GM12878 (cell line): Measurements from ENCODE around the gene ELFN2. TPM values are rescaled to one million over a fixed set of nuclear protein-coding genes. Genes with fewer than 3 reads are reported as not detected.

Experiments used
- ATAC-seq: fragments of 200-7000 bp; cut with Tn5 transposase; 3 replicates; pipeline ENCODE4 v1.9.1; 2020; ENCODE audit warnings: mild to moderate bottlenecking, moderate library complexity
- BruUV-seq: library from RNA; stranded (reverse); fragments of 400-500 nt; replicated peaks from 2 replicates; lab custom pipeline; 2021; lab: Mats Ljungman, UMichigan
- CTCF ChIA-PET: fragments of 300-600 bp; sonication (Branson Sonifier 250); formaldehyde crosslinking; extraction: SDS; loops from one replicate; lab custom pipeline; 2021; ENCODE audit warnings: inconsistent platforms; lab: Yijun Ruan, JAX
- POLR2A ChIA-PET: fragments of 350-600 bp; formaldehyde crosslinking; extraction: SDS; loops from one replicate; lab custom pipeline; 2021; ENCODE audit warnings: inconsistent platforms; lab: Charles Lee
- RAD21 ChIA-PET: fragments of 300-600 bp; sonication (Branson Sonifier 250); formaldehyde crosslinking; loops from one replicate; lab custom pipeline; 2023; ENCODE audit warnings: antibody characterized with exemption; ENCODE audit not compliant: unreplicated experiment; lab: Charles Lee
- SMC1A ChIA-PET: fragments of 300-600 bp; sonication (Branson Sonifier 250); formaldehyde crosslinking; loops from one replicate; lab custom pipeline; 2023; ENCODE audit not compliant: unreplicated experiment, uncharacterized antibody; lab: Charles Lee
- DNase-seq: peaks from one replicate; pipeline ENCODE4 v3.0.0-alpha.2; 2011; ENCODE audit warnings: low read depth, low spot score
- FAIRE-seq: peaks from 3 replicates; lab custom pipeline; 2011; peaks lifted over from hg19 to GRCh38; lab: Jason Lieb, UNC
- H2AFZ ChIP-seq: 2 replicates; pipeline ENCODE4 v1.6.0; 2011; ENCODE audit warnings: low read depth, low read length, control low read depth; ENCODE audit not compliant: control insufficient read depth
- H3K27ac ChIP-seq: 2 replicates; pipeline ENCODE4 v1.5.1; 2011; ENCODE audit warnings: control low read depth; ENCODE audit not compliant: control insufficient read depth, insufficient read depth
- H3K27me3 ChIP-seq, 2 experiments: replicated peaks in 1 of 2; 2 replicates each; pipeline versions ENCODE4 v1.6.0 to v1.6.1; 2011; ENCODE audit warnings: low read length in 1 of 2; ENCODE audit not compliant: control insufficient read depth in 2 of 2, insufficient read depth in 2 of 2
- H3K36me3 ChIP-seq, 2 experiments: 2 replicates each; pipeline ENCODE4 v1.5.1; 2011; ENCODE audit warnings: low read length in 1 of 2; ENCODE audit not compliant: control insufficient read depth in 2 of 2, insufficient read depth in 2 of 2
- H3K4me1 ChIP-seq: 2 replicates; pipeline ENCODE4 v1.6.1; 2011; ENCODE audit warnings: mild to moderate bottlenecking, low read length, moderate library complexity, mixed read lengths; ENCODE audit not compliant: control insufficient read depth, insufficient read depth
- H3K4me2 ChIP-seq: 2 replicates; pipeline ENCODE4 v1.6.0; 2011; ENCODE audit warnings: control low read depth; ENCODE audit not compliant: control insufficient read depth, insufficient read depth
- H3K4me3 ChIP-seq: fragments of 200-600 bp; sonication (generic); 2 replicates; pipeline ENCODE4 v1.5.1; 2016
- H3K79me2 ChIP-seq: 2 replicates; pipeline ENCODE4 v1.6.0; 2011; ENCODE audit warnings: low read length; ENCODE audit not compliant: control insufficient read depth, insufficient read depth
- H3K9ac ChIP-seq: 2 replicates; pipeline ENCODE4 v1.8.0; 2011; ENCODE audit warnings: low read length, control low read depth, mixed read lengths; ENCODE audit not compliant: control insufficient read depth, insufficient read depth
- H3K9me3 ChIP-seq: replicated peaks from 3 replicates; pipeline ENCODE4 v1.5.1; 2011; ENCODE audit warnings: mild to moderate bottlenecking, low read length; ENCODE audit not compliant: control insufficient read depth, insufficient read depth
- H4K20me1 ChIP-seq: 2 replicates; pipeline ENCODE4 v1.6.0; 2011; ENCODE audit not compliant: control insufficient read depth, insufficient read depth
- RAD21 ChIP-seq: IDR thresholded peaks from 2 replicates; pipeline ENCODE4 v1.6.1; 2011; ENCODE audit warnings: mild to moderate bottlenecking, low read depth, low read length, moderate library complexity; ENCODE audit not compliant: insufficient read depth
- SREBF2 ChIP-seq: IDR thresholded peaks from 2 replicates; pipeline ENCODE4 v1.6.1; 2012; ENCODE audit warnings: mild to moderate bottlenecking, low read length
- WGBS: methylation state at CpG from one replicate; pipeline ENCODE4 v1.1.6; 2016; ENCODE audit warnings: low lambda C conversion rate; ENCODE audit not compliant: insufficient replicate concordance, insufficient coverage; ENCODE audit errors: missing lambda C conversion rate; 5-methylcytosine and 5-hydroxymethylcytosine counted together
- in situ Hi-C: fragments of 300-500 bp; cut with MboI; formaldehyde crosslinking; loops from 9 replicates; pipeline ENCODE4 v1.14.3; 2018; ENCODE audit warnings: mixed read lengths
- intact Hi-C: fragments of 100-400 bp; cut with micrococcal nuclease; formaldehyde crosslinking; loops from one replicate; pipeline ENCODE4 v1.14.2; 2022; ENCODE audit not compliant: unreplicated experiment
- polyA plus RNA-seq, 11 experiments: library from polyadenylated mRNA; depleted of rRNA in 4 of 11; unstranded in 6 of 11; stranded (reverse) in 5 of 11; fragments of >200 nt; fragmentation: Nextera tagmentation in 4 of 11; fragmentation: Illumina TruSeq in 1 of 11; extraction: Ambion mirVana in 4 of 11; extraction: Trizol in 1 of 11; gene quantifications; 1 replicate in 1 of 11; 2 replicates in 10 of 11; pipeline versions ENCODE4 v1.2.1 to v1.2.3, GENCODE V29; 2011 to 2016; ENCODE audit warnings: inconsistent platforms in 2 of 11, missing spikeins in 2 of 11, low read depth in 1 of 11
- total RNA-seq, 4 experiments: library from RNA; depleted of rRNA in 3 of 4; stranded (reverse); fragments of >200 nt in 3 of 4; fragmentation: Illumina TruSeq in 1 of 4; extraction: Trizol in 1 of 4; gene quantifications; 2 replicates each; pipeline versions ENCODE4 v1.2.1 to v1.2.3, GENCODE V29; 2013 to 2021
- TF ChIP-seq, protein P1 (sequence below), 3 experiments: IDR thresholded peaks in 2 of 3; conservative IDR thresholded peaks in 1 of 3; 2 replicates each; pipeline ENCODE4 v1.5.1; 2011; ENCODE audit warnings: low read depth in 3 of 3, low read length in 3 of 3, mild to moderate bottlenecking in 3 of 3, control low read depth in 2 of 3, moderate library complexity in 2 of 3, inconsistent platforms in 1 of 3, mixed read lengths in 1 of 3; ENCODE audit not compliant: control insufficient read depth in 2 of 3, insufficient read depth in 1 of 3; ENCODE audit errors: extremely low read depth in 1 of 3

The ELFN2 gene
- total and polyA plus RNA-seq, 10 of the 15 experiments (the other 5 are each of a cell fraction or from before 2014, with no cell fraction given), result 0.03 to 0.05 TPM; not detected in 8

DNA sequence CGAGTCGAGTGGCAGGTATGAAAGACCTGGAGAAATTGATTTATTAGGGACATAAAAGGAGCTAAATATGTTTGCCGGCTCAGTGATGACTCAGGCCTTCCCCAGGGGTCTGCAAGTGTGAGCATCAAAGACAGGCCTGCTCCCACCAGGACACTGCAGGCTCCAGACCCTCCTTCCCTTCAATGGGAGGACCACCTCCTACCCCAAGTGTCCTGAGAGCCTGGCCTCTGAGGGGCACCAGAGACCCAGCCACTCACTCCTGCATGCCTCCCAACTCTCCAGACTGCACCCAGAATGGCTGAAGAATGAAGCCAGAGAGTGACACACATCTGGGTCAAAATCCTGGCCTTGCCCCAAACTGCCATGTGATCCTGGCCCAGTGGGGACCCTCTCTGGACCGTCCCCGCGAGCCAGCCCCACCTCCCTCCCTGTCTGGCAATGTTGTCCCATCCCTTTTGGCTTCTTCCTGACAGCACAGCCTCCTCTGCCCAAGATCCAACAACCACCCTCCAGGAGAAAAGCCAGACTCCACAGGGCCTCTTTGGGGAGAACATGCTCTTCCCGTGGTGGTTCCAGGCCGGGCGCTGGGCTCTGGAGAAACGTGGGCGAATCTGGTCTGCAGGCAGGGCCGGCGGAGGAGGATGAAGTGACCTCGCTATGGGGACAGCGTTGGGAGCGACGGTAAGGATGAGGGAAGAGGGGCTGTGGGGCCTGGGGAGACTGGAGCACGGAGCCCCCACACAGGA lies 108.7 kb downstream of the ELFN2 start:
- H3K27ac ChIP-seq, result no peak overlapping the region

More for the DNA sequence above, 108.7 kb downstream of the ELFN2 start:
- H3K27me3 ChIP-seq, result peaks cover under 1 to 1% of the 10 kb centered on the region in 2 experiments; a peak in 3 of 4 replicates
- H2AFZ ChIP-seq, result no peak overlapping the region
- DNase-seq (no peak), ATAC-seq (no peak), FAIRE-seq (no peak)
- no TSS peak for BruUV-seq
- H3K4me2 ChIP-seq, result no peak overlapping the region
- no peaks in the 10 kb centered on the region for H3K79me2 ChIP-seq
- RAD21 ChIA-PET, result interaction anchor here (0.9 to 5.7 kb wide), 11 partner anchors 9 to 248 kb away, joined by 3 to 44 read pairs (median 6); no protein-coding TSS in a partner anchor
- H4K20me1 ChIP-seq, result no peaks in the 10 kb centered on the region
- CTCF ChIA-PET, result interaction anchor here (1.1 to 10.1 kb wide), 19 partner anchors 13 to 274 kb away, joined by 3 to 181 read pairs (median 5); no protein-coding TSS in a partner anchor
- WGBS, result 46% methylated on average over 18 of the region's 18 CpGs
- no peaks in the 10 kb centered on the region for H3K9me3 ChIP-seq
- H3K9ac ChIP-seq, result no peak overlapping the region
- intact Hi-C loops (loop anchor here (5.0 to 10.0 kb wide), 2 partner anchors 124 to 246 kb away; partner anchors contain the start of gene CDC42EP1), in situ Hi-C loops (loop anchor here (5.0 kb wide), 1 partner anchor 139 kb away; no protein-coding TSS in a partner anchor)
- TF ChIP-seq SREBF2, result no peak
- TF ChIP-seq, protein P1, sequence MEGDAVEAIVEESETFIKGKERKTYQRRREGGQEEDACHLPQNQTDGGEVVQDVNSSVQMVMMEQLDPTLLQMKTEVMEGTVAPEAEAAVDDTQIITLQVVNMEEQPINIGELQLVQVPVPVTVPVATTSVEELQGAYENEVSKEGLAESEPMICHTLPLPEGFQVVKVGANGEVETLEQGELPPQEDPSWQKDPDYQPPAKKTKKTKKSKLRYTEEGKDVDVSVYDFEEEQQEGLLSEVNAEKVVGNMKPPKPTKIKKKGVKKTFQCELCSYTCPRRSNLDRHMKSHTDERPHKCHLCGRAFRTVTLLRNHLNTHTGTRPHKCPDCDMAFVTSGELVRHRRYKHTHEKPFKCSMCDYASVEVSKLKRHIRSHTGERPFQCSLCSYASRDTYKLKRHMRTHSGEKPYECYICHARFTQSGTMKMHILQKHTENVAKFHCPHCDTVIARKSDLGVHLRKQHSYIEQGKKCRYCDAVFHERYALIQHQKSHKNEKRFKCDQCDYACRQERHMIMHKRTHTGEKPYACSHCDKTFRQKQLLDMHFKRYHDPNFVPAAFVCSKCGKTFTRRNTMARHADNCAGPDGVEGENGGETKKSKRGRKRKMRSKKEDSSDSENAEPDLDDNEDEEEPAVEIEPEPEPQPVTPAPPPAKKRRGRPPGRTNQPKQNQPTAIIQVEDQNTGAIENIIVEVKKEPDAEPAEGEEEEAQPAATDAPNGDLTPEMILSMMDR (IDR thresholded peaks at IDR 0.05 in 2 of 3, conservative IDR thresholded peaks at IDR 0.05 in 1 of 3; ENCODE audit: control insufficient read depth in 2 of 3, extremely low read depth in 1 of 3, insufficient read depth in 1 of 3, low read depth in 3 of 3, low read length in 3 of 3), result peak in 1 of 3 experiments; percentile 7; a peak in 1 of 6 replicates
- TF ChIP-seq RAD21, result 0 out of 2 replicates have a peak, but pooled peaks have one; percentile 13
- SMC1A ChIA-PET, result interaction anchor here (0.7 to 7.5 kb wide), 11 partner anchors 13 to 274 kb away, joined by 3 to 65 read pairs (median 6); partner anchors contain the start of gene ELFN2
- POLR2A ChIA-PET, result no interaction called here
- H3K4me3 ChIP-seq, result no peak overlapping the region
- H3K36me3 ChIP-seq, result no peaks in the 10 kb centered on the region
- peaks cover 18% of the 10 kb centered on the region for H3K4me1 ChIP-seq

Other genes with a start within 250 kb of the ELFN2 start
Only the 7 nearest of the 12 such genes appear.
- 251 and 282 TPM in 2 replicates for gene RAC2, start 183.2 kb downstream of the ELFN2 start, total RNA-seq (2014; rRNA removed)
- gene RAC2, start 183.2 kb downstream of the ELFN2 start, total RNA-seq (2014; rRNA removed; fragmentation: Illumina TruSeq; extraction: Trizol), result 135 and 149 TPM in 2 replicates
- gene RAC2, start 183.2 kb downstream of the ELFN2 start, total RNA-seq (2021), result 382 and 386 TPM in 2 replicates
- gene RAC2, start 183.2 kb downstream of the ELFN2 start, polyA plus RNA-seq (2011; rRNA removed), result 84.4 and 296 TPM in 2 replicates
- gene RAC2, start 183.2 kb downstream of the ELFN2 start, polyA plus RNA-seq (2014; fragmentation: Illumina TruSeq; extraction: Trizol), result 166 and 339 TPM in 2 replicates
- gene RAC2, start 183.2 kb downstream of the ELFN2 start, polyA plus RNA-seq (2014; fragmentation: Nextera tagmentation; extraction: Ambion mirVana), result 100 to 1,000 TPM; 102 to 108 TPM
- 313 and 369 TPM in 2 replicates for gene RAC2, start 183.2 kb downstream of the ELFN2 start, polyA plus RNA-seq (2014; rRNA removed)
- 100 to 1,000 TPM; 320 to 330 TPM for gene RAC2, start 183.2 kb downstream of the ELFN2 start, polyA plus RNA-seq (2016; fragmentation: Nextera tagmentation; extraction: Ambion mirVana)
- gene CYTH4, start 145.0 kb downstream of the ELFN2 start, total RNA-seq (2014; rRNA removed), result 23.2 TPM in 2 replicates
- gene CYTH4, start 145.0 kb downstream of the ELFN2 start, total RNA-seq (2014; rRNA removed; fragmentation: Illumina TruSeq; extraction: Trizol), result 17.2 and 18.3 TPM in 2 replicates
- gene CYTH4, start 145.0 kb downstream of the ELFN2 start, total RNA-seq (2021), result 25.8 and 26.0 TPM in 2 replicates
- 19.4 and 24.1 TPM in 2 replicates for gene CYTH4, start 145.0 kb downstream of the ELFN2 start, polyA plus RNA-seq (2011; rRNA removed)
- gene CYTH4, start 145.0 kb downstream of the ELFN2 start, polyA plus RNA-seq (2014; fragmentation: Illumina TruSeq; extraction: Trizol), result 9.1 and 16.6 TPM in 2 replicates
- 1 to 10 TPM; 1.5 to 1.8 TPM for gene CYTH4, start 145.0 kb downstream of the ELFN2 start, polyA plus RNA-seq (2014; fragmentation: Nextera tagmentation; extraction: Ambion mirVana)
- gene CYTH4, start 145.0 kb downstream of the ELFN2 start, polyA plus RNA-seq (2014; rRNA removed), result 23.6 and 27.3 TPM in 2 replicates
- 10 to 100 TPM; 12.4 TPM for gene CYTH4, start 145.0 kb downstream of the ELFN2 start, polyA plus RNA-seq (2016; fragmentation: Nextera tagmentation; extraction: Ambion mirVana)
- gene MFNG, start 58.9 kb upstream of the ELFN2 start, total RNA-seq (2014; rRNA removed), result 66.5 and 80.0 TPM in 2 replicates
- 37.0 and 41.4 TPM in 2 replicates for gene MFNG, start 58.9 kb upstream of the ELFN2 start, total RNA-seq (2014; rRNA removed; fragmentation: Illumina TruSeq; extraction: Trizol)
- 95.5 and 99.1 TPM in 2 replicates for gene MFNG, start 58.9 kb upstream of the ELFN2 start, total RNA-seq (2021)
- gene MFNG, start 58.9 kb upstream of the ELFN2 start, polyA plus RNA-seq (2011; rRNA removed), result 28.6 and 57.0 TPM in 2 replicates
- gene MFNG, start 58.9 kb upstream of the ELFN2 start, polyA plus RNA-seq (2014; fragmentation: Illumina TruSeq; extraction: Trizol), result 14.1 and 36.9 TPM in 2 replicates
- 10 to 100 TPM; 11.5 to 26.1 TPM for gene MFNG, start 58.9 kb upstream of the ELFN2 start, polyA plus RNA-seq (2014; fragmentation: Nextera tagmentation; extraction: Ambion mirVana)
- 88.5 and 91.4 TPM in 2 replicates for gene MFNG, start 58.9 kb upstream of the ELFN2 start, polyA plus RNA-seq (2014; rRNA removed)
- 100 to 1,000 TPM; 100 to 117 TPM for gene MFNG, start 58.9 kb upstream of the ELFN2 start, polyA plus RNA-seq (2016; fragmentation: Nextera tagmentation; extraction: Ambion mirVana)
- gene CARD10, start 91.9 kb upstream of the ELFN2 start, total RNA-seq (2014; rRNA removed), result not detected in 2 replicates
- not detected in 2 replicates for gene CARD10, start 91.9 kb upstream of the ELFN2 start, total RNA-seq (2014; rRNA removed; fragmentation: Illumina TruSeq; extraction: Trizol)
- 0.08 and 0.21 TPM in 2 replicates for gene CARD10, start 91.9 kb upstream of the ELFN2 start, total RNA-seq (2021)
- gene CARD10, start 91.9 kb upstream of the ELFN2 start, polyA plus RNA-seq (2011; rRNA removed), result 0.04 and 0.10 TPM in 2 replicates
- gene CARD10, start 91.9 kb upstream of the ELFN2 start, polyA plus RNA-seq (2014; fragmentation: Illumina TruSeq; extraction: Trizol), result not detected in 2 replicates
- gene CARD10, start 91.9 kb upstream of the ELFN2 start, polyA plus RNA-seq (2014; fragmentation: Nextera tagmentation; extraction: Ambion mirVana), result not detected
- gene CARD10, start 91.9 kb upstream of the ELFN2 start, polyA plus RNA-seq (2014; rRNA removed), result 0.10 TPM in 1 of 2 replicates, not detected in the other
- gene CARD10, start 91.9 kb upstream of the ELFN2 start, polyA plus RNA-seq (2016; fragmentation: Nextera tagmentation; extraction: Ambion mirVana), result not detected
- not detected in 2 replicates for gene CDC42EP1, start 133.0 kb upstream of the ELFN2 start, total RNA-seq (2014; rRNA removed)
- gene CDC42EP1, start 133.0 kb upstream of the ELFN2 start, total RNA-seq (2014; rRNA removed; fragmentation: Illumina TruSeq; extraction: Trizol), result not detected in 2 replicates
- 0.19 and 0.33 TPM in 2 replicates for gene CDC42EP1, start 133.0 kb upstream of the ELFN2 start, total RNA-seq (2021)
- not detected in 2 replicates for gene CDC42EP1, start 133.0 kb upstream of the ELFN2 start, polyA plus RNA-seq (2011; rRNA removed)
- not detected in 2 replicates for gene CDC42EP1, start 133.0 kb upstream of the ELFN2 start, polyA plus RNA-seq (2014; fragmentation: Illumina TruSeq; extraction: Trizol)
- not detected for gene CDC42EP1, start 133.0 kb upstream of the ELFN2 start, polyA plus RNA-seq (2014; fragmentation: Nextera tagmentation; extraction: Ambion mirVana)
- gene CDC42EP1, start 133.0 kb upstream of the ELFN2 start, polyA plus RNA-seq (2014; rRNA removed), result 0.04 TPM in 1 of 2 replicates, not detected in the other
- under 1 TPM in 1 of 2 experiments, not detected in 1; 0.09 TPM for gene CDC42EP1, start 133.0 kb upstream of the ELFN2 start, polyA plus RNA-seq (2016; fragmentation: Nextera tagmentation; extraction: Ambion mirVana)
- gene LGALS2, start 152.6 kb upstream of the ELFN2 start, total RNA-seq (2014; rRNA removed), result 0.56 and 0.60 TPM in 2 replicates
- 0.58 and 0.69 TPM in 2 replicates for gene LGALS2, start 152.6 kb upstream of the ELFN2 start, total RNA-seq (2014; rRNA removed; fragmentation: Illumina TruSeq; extraction: Trizol)
- gene LGALS2, start 152.6 kb upstream of the ELFN2 start, total RNA-seq (2021), result 0.67 and 0.85 TPM in 2 replicates
- 1.2 and 2.7 TPM in 2 replicates for gene LGALS2, start 152.6 kb upstream of the ELFN2 start, polyA plus RNA-seq (2011; rRNA removed)
- 0.56 TPM in 1 of 2 replicates, not detected in the other for gene LGALS2, start 152.6 kb upstream of the ELFN2 start, polyA plus RNA-seq (2014; fragmentation: Illumina TruSeq; extraction: Trizol)
- gene LGALS2, start 152.6 kb upstream of the ELFN2 start, polyA plus RNA-seq (2014; fragmentation: Nextera tagmentation; extraction: Ambion mirVana), result 1 to 10 TPM; 1.8 to 2.9 TPM
- 0.77 and 1.9 TPM in 2 replicates for gene LGALS2, start 152.6 kb upstream of the ELFN2 start, polyA plus RNA-seq (2014; rRNA removed)
- gene LGALS2, start 152.6 kb upstream of the ELFN2 start, polyA plus RNA-seq (2016; fragmentation: Nextera tagmentation; extraction: Ambion mirVana), result under 1 TPM in 1 of 2 experiments, not detected in 1; 0.38 TPM
- 43.1 and 53.4 TPM in 2 replicates for gene GGA1, start 181.4 kb upstream of the ELFN2 start, total RNA-seq (2014; rRNA removed)
- 29.1 and 30.4 TPM in 2 replicates for gene GGA1, start 181.4 kb upstream of the ELFN2 start, total RNA-seq (2014; rRNA removed; fragmentation: Illumina TruSeq; extraction: Trizol)
- gene GGA1, start 181.4 kb upstream of the ELFN2 start, total RNA-seq (2021), result 55.0 and 63.4 TPM in 2 replicates
- gene GGA1, start 181.4 kb upstream of the ELFN2 start, polyA plus RNA-seq (2011; rRNA removed), result 38.7 and 43.7 TPM in 2 replicates
- gene GGA1, start 181.4 kb upstream of the ELFN2 start, polyA plus RNA-seq (2014; fragmentation: Illumina TruSeq; extraction: Trizol), result 23.4 and 31.6 TPM in 2 replicates
- gene GGA1, start 181.4 kb upstream of the ELFN2 start, polyA plus RNA-seq (2014; fragmentation: Nextera tagmentation; extraction: Ambion mirVana), result 1 to 10 TPM; 1.4 to 4.8 TPM
- 77.8 and 79.4 TPM in 2 replicates for gene GGA1, start 181.4 kb upstream of the ELFN2 start, polyA plus RNA-seq (2014; rRNA removed)
- 10 to 100 TPM; 45.0 to 48.0 TPM for gene GGA1, start 181.4 kb upstream of the ELFN2 start, polyA plus RNA-seq (2016; fragmentation: Nextera tagmentation; extraction: Ambion mirVana)